GM21717 (cell line): ENCODE data around the gene PACRG.

Experiments
- ATAC-seq: cut with Tn5 transposase; IDR thresholded peaks from one replicate; pipeline ENCODE4 v1.9.1; 2021; ENCODE audit warnings: mild to moderate bottlenecking, moderate library complexity; ENCODE audit not compliant: unreplicated experiment

Gene PACRG

GRCh38 chr6:163323274-163323673 lies 595.5 kb downstream of the PACRG start:
- no peak for ATAC-seq

GRCh38 chr6:163323705-163324104 lies 595.9 kb downstream of the PACRG start:
- no peak for ATAC-seq

- ATAC-seq: no peak
Measured at GRCh38 chr6:163324326-163324687, 596.5 kb downstream of the PACRG start.

GRCh38 chr6:163324688-163325389 lies 597.1 kb downstream of the PACRG start:
- ATAC-seq: no peak

GRCh38 chr6:163325390-163325784 lies 597.6 kb downstream of the PACRG start:
- no peak for ATAC-seq

GRCh38 chr6:163327165-163327880 lies 599.5 kb downstream of the PACRG start:
- no peak for ATAC-seq

GRCh38 chr6:163327921-163328320 lies 600.1 kb downstream of the PACRG start:
- no peak for ATAC-seq

GRCh38 chr6:163328411-163328810 lies 600.6 kb downstream of the PACRG start:
- no peak for ATAC-seq

- no peak for ATAC-seq
Measured at GRCh38 chr6:163329991-163330390, 602.2 kb downstream of the PACRG start.

- ATAC-seq: no peak
Measured at GRCh38 chr6:163331245-163331644, 603.5 kb downstream of the PACRG start.

- no peak for ATAC-seq
Measured at GRCh38 chr6:163332575-163332974, 604.8 kb downstream of the PACRG start.

- no peak for ATAC-seq
Measured at GRCh38 chr6:163333038-163333437, 605.3 kb downstream of the PACRG start.

- no peak for ATAC-seq
Measured at GRCh38 chr6:163333701-163334663, 606.2 kb downstream of the PACRG start.

- ATAC-seq: no peak
Measured at GRCh38 chr6:163335056-163335455, 607.3 kb downstream of the PACRG start.

GRCh38 chr6:163335671-163336545 lies 608.1 kb downstream of the PACRG start:
- ATAC-seq: no peak

- ATAC-seq: no peak
Measured at GRCh38 chr6:163336961-163337360, 609.2 kb downstream of the PACRG start.

GRCh38 chr6:163337958-163338357 lies 610.2 kb downstream of the PACRG start:
- no peak for ATAC-seq

GRCh38 chr6:163338671-163339405 lies 611.1 kb downstream of the PACRG start:
- ATAC-seq: no peak

- no peak for ATAC-seq
Measured at GRCh38 chr6:163339466-163339865, 611.7 kb downstream of the PACRG start.
